Measurements from ENCODE around the gene DNMBP.

DNA sequence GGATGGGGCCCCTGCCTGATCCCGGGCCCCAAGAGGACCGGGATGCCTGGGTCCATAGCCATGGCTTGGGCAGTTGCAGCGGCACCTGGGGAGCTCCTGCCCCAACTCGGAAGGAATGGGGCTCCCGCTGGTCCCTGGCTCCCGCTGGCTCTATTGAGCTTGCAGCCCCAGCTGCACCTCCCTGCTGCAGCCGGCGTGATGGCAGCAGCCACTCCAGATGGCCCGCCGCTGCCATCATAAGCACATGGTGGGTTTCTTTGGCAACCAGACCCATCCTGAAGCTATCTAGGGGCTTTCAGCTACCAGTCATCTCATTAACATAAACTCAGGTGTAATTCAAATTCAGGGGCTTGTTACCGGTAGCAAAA lies 11.1 kb upstream of the DNMBP start:
- TF ChIP-seq, protein P1, sequence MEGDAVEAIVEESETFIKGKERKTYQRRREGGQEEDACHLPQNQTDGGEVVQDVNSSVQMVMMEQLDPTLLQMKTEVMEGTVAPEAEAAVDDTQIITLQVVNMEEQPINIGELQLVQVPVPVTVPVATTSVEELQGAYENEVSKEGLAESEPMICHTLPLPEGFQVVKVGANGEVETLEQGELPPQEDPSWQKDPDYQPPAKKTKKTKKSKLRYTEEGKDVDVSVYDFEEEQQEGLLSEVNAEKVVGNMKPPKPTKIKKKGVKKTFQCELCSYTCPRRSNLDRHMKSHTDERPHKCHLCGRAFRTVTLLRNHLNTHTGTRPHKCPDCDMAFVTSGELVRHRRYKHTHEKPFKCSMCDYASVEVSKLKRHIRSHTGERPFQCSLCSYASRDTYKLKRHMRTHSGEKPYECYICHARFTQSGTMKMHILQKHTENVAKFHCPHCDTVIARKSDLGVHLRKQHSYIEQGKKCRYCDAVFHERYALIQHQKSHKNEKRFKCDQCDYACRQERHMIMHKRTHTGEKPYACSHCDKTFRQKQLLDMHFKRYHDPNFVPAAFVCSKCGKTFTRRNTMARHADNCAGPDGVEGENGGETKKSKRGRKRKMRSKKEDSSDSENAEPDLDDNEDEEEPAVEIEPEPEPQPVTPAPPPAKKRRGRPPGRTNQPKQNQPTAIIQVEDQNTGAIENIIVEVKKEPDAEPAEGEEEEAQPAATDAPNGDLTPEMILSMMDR (IDR thresholded peaks at IDR 0.05), result no peak
- no peak for TF ChIP-seq POLR2A (IDR thresholded peaks at IDR 0.05)

Data from thyroid gland (tissue), 4 donors.